Measurements from ENCODE around the gene SBF1. TPM values are rescaled to one million over a fixed set of nuclear protein-coding genes. Genes with fewer than 3 reads are reported as not detected.
"Not testable (repeated sequence)": the region's sequence is repeated elsewhere in the genome, so short reads cannot be mapped to it uniquely, and the experiment has no call there.

SBF1 gene
- total RNA-seq, 1 experiment from 2014 or later, result 66.1 TPM

DNA sequence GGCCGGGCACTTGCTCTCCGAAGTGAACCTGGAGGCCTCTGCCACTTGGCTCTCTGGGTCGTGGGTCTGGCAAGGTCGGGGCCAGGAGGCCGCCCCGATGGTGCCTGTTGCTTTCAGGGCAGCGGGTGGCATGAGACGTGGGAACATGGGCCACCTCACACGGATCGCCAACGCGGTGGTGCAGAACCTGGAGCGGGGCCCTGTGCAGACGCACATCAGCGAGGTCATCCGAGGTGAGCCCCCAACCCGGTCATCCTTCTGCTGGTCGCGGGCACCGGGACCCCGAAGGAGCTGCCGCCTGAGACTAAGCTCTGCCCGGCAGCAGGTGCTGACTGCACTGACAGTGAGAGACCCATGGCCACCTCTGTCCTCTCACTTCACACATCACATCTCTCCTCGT, 40.0 kb downstream of the SBF1 start:
- no peak for DNase-seq
- Histone ChIP-seq H3K27me3 (no peaks in the 10 kb centered on the region), H3K9me3 (no peaks in the 10 kb centered on the region), H3K4me3 (no peak overlapping the region), H3K36me3 (peaks cover 25% of the 10 kb centered on the region)

DNA sequence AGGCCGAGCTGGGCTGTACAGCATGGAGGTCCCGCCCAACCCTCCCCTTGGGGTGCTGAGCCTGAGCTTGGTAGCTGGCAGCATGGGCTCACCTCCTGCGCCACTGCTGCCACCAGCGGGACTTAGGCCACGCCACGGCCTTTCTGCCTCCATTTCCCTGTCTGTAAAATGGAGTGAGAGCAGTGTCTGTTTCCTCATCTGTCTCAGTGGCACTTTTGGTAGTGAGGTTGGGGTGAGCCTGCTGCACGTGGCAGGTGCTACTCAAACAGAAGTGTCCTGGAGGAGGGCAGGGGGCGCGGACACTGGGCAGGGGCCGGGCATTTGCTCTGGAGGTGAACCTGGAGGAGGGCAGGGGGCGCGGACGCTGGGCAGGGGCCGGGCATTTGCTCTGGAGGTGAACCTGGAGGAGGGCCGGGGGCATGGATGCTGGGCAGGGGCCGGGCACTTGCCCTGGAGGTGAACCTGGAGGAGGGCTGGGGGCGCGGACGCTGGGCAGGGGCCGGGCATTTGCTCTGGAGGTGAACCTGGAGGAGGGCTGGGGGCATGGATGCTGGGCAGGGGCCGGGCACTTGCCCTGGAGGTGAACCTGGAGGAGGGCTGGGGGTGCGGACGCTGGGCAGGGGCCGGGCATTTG, 41.8 kb downstream of the SBF1 start:
- not testable (repeated sequence) for DNase-seq, H3K27me3 ChIP-seq, H3K4me3 ChIP-seq, H3K9me3 ChIP-seq
- peaks cover 36% of the 10 kb centered on the region for H3K36me3 ChIP-seq

DNA sequence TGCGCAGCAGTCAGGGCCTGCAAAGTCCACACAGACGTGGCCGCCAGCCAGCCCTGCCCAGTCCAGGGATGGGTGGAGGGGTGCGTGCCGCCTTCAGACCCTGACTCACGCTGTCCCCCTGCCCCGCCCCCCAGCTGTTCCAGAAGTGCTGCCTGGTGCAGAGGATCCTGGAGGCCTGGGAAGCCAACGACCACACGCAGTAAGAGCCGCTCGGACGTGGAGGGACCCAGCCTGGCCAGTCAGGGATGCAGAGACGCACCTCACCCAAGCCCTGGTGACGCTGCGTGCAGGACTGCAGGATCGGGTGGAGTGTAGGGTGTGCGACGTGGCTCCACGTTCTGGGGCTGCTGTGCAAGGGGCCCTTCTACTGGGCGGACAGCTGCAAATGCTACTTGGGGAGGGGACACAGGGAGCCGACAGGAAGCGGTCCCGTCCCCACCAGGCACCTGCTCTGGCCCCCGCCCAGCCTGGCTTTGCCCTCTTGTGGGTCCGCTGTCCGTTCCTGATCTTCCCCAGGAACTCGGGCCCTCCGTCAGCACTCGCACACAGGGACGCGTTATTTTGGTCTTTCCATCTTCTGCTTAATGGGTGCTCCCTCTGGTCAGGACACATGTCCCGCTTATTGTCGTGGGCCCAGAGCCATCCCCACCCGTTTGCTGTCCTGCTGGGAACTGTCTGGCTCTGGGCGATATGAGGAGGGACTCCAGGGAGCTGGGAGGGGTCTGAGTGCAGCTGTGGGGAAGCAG, 42.5 kb downstream of the SBF1 start:
- Histone ChIP-seq H3K36me3 (peaks cover 43% of the 10 kb centered on the region), H3K27me3 (no peaks in the 10 kb centered on the region), H3K4me3 (no peak overlapping the region), H3K9me3 (no peaks in the 10 kb centered on the region)
- DNase-seq, result no peak

DNA sequence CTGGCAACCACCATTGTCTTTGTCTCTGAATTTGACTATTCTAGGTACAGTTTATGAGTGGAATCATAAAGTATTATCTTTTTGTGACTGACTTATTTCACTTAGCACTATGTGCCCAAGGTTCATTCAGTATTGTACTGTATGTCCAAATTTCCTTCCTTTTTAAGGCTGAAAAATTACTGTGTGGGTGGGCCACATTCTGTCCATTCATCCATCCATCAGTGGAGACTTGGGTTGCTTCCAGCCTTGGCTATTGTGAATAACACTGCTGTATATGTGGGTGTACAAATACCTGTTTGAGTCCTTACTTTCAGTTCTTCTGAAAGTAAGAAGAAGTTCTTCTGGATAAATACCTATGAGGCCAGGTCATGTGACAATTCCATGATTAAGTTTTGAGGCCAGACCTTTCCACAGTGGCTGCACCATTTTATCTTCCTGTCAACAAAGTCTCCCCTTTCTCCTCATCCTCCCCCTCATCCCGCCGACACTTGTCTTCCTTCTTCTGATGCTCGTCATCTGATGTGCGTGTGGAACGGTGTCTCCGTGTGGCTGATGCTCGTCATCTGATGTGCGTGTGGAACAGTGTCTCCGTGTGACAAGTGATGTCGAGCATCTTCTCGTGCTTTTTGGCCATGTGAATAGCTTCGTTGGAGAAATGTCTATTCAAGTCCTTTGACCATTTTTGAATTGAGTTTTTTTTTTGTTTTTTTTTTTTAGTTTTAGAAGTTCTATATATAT, 49.5 kb downstream of the SBF1 start:
- Histone ChIP-seq H3K9me3 (no peaks in the 10 kb centered on the region), H3K27me3 (no peaks in the 10 kb centered on the region), H3K4me3 (no peak overlapping the region), H3K36me3 (peaks cover 54% of the 10 kb centered on the region)
- no peak for DNase-seq

DNA sequence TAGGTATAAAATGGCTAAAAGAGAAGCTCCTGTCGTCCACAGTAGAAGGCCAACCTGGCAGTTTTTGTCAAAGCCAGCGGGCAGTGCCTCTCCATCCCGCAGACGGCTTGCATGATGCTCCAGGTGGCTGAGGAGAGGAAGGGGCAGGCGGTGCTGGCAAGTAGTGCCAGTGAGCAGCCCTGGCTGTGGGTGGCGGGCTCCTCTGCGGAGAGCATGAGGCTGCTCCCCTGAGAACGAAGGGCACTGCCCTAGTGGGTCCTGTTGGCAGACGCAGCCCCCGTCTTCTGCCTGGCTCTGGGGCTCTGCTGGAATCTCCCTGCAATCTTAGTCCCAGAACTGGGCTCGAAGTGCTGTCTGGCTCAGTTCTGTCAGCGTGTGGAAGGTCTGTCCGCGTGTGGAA, 50.9 kb downstream of the SBF1 start:
- Histone ChIP-seq H3K4me3 (no peak overlapping the region), H3K27me3 (no peaks in the 10 kb centered on the region), H3K36me3 (peaks cover 52% of the 10 kb centered on the region), H3K9me3 (no peaks in the 10 kb centered on the region)
- no peak for DNase-seq

DNA sequence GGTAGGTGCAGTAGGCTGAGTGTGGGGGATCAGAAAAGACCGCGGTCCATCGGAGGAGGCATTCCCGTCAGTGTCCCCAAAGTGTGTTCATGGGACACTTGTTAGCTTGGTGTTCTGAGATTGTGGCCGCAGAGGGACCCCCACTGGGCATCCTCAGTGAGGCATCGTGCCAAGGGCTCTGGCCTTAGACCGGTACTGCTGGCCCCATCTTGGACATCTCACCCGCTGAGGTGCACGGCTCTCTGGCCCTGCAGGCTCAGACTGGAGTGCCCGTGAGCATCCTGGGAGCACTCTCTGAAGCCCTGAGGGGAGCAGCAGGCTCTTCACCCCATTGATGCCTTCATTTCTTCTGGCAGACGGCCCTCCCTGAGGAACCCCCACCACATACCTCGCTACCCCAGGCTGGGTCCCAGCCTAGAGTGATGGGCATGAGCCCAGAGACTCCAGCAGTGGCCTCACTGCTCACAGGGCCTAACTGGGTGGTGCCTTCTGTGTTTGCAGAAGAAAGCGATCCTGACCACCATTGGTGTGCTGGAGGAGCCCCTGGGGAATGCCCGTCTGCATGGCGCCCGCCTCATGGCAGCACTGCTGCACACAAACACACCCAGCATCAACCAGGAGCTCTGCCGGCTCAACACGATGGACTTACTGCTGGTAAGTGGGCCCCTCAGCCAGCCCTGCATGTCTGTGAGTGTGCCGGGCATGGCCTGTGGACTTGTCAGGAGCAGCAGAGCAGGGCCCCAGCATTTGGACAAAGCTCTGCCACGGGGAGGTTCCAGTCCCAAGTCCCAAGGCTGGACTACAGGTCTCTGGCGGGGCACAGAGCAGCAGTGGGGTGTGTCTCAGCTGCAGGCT, 51.6 kb downstream of the SBF1 start:
- H3K27me3 ChIP-seq, result no peaks in the 10 kb centered on the region
- peaks cover 50% of the 10 kb centered on the region for H3K36me3 ChIP-seq
- DNase-seq, result no peak
- no peak overlapping the region for H3K4me3 ChIP-seq
- no peaks in the 10 kb centered on the region for H3K9me3 ChIP-seq

DNA sequence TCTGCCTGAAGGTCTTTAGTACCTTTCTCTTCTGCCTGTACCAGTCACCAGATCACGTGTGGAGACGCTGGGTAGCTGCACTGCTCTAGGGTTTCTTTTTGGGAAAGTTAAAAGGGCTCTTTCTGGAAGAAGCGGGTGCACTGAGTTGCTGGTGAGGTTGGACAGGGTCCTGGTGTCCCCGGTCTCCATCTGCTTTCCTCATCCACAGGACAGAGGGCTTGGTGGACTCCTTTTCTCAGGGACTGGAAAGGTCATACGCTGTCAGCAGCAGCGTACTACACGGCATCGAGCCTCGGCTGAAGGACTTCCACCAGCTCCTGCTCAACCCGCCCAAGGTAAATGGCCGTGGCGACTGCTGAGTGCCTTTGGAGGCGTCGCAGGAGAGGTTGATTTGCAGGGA, 52.8 kb downstream of the SBF1 start:
- peaks cover 49% of the 10 kb centered on the region for H3K36me3 ChIP-seq
- no peaks in the 10 kb centered on the region for H3K9me3 ChIP-seq
- no peaks in the 10 kb centered on the region for H3K27me3 ChIP-seq
- H3K4me3 ChIP-seq, result no peak overlapping the region
- no peak for DNase-seq

DNA sequence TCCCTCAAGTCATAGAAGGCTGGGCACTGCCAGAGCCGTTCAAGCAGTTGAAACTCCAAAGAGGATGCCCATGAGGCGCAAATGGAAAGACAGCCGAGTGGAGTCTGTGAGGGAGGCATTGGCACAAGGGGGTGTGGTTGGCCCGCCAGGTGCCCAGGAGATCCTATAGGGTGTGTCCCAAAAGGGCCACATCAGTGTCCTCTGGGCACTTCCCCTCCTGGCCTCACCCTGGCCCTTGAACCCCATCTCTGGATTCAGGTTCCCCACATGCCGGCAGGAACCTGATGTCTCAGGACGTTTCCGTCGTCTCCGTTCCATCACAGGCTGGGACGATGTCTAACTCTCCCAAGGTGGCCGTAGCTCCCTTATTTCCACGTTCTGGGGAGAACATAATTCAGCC, 54.3 kb downstream of the SBF1 start:
- H3K9me3 ChIP-seq, result no peaks in the 10 kb centered on the region
- H3K36me3 ChIP-seq, result peaks cover 54% of the 10 kb centered on the region
- no peak for DNase-seq
- no peak overlapping the region for H3K4me3 ChIP-seq
- no peaks in the 10 kb centered on the region for H3K27me3 ChIP-seq

DNA sequence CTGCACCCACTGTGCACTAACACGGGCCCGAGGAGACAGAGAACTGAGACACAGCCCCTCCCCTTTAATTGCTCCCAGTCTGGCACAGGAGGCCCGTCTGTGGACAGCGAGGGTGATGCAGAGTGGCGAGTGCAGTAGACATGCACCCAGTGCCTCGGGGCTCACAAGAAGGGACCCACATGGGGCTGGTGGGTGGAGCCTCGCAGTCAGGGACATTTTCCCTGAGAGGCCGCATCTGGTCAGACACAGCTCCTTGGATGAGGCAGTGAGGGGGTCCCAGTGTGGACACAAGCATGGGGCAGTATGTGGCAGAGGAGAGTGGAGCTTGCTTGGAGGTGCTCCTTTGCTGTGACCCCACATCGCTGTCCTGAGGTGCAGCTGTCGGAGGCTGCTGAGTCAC, 54.8 kb downstream of the SBF1 start:
- H3K4me3 ChIP-seq, result no peak overlapping the region
- H3K27me3 ChIP-seq, result no peaks in the 10 kb centered on the region
- no peaks in the 10 kb centered on the region for H3K9me3 ChIP-seq
- peaks cover 59% of the 10 kb centered on the region for H3K36me3 ChIP-seq
- no peak for DNase-seq

DNA sequence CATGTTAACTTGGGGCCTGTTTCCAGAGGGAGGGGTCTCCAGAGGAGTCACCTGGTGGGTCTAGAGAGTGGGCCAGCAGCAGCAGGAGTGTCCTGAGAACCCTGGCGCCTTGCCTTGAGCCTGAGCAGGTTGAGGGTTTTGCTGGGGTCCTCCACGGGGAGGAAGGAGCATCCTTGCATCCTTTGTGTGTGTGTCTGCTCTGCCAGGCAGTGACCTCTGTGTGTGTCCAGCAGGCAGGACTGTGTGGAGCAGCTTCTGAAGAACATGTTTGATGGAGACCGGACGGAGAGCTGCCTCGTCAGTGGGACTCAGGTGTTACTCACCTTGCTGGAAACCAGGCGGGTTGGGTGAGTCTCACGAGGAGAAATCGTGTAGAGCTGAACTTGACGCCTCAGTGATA, 55.7 kb downstream of the SBF1 start:
- H3K36me3 ChIP-seq, result peaks cover 64% of the 10 kb centered on the region

DNA sequence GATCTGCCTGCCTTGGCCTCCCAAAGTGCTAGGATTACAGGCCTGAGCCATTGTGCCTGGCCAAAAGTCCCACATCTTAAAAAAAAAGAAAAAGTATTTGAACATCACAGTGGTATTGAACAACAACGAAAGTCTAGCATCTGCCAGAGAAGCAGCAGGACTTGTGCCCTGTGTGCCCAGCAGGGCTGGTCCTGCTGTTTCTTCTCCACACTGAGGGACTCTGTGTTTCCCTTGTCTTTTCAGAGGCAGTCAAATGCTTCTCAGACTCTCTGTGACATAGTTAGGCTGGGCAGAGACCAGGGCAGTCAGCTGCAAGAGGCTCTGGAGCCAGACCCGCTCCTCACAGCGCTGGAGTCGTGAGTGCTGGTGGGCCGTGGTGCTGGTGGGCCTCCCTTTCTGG, 56.2 kb downstream of the SBF1 start:
- Histone ChIP-seq H3K4me3 (no peak overlapping the region), H3K27me3 (no peaks in the 10 kb centered on the region), H3K9me3 (no peaks in the 10 kb centered on the region), H3K36me3 (peaks cover 68% of the 10 kb centered on the region)
- no peak for DNase-seq

More for the DNA sequence above, 55.7 kb downstream of the SBF1 start:
- no peaks in the 10 kb centered on the region for H3K27me3 ChIP-seq
- no peak for DNase-seq
- H3K4me3 ChIP-seq, result no peak overlapping the region
- H3K9me3 ChIP-seq, result no peaks in the 10 kb centered on the region

DNA sequence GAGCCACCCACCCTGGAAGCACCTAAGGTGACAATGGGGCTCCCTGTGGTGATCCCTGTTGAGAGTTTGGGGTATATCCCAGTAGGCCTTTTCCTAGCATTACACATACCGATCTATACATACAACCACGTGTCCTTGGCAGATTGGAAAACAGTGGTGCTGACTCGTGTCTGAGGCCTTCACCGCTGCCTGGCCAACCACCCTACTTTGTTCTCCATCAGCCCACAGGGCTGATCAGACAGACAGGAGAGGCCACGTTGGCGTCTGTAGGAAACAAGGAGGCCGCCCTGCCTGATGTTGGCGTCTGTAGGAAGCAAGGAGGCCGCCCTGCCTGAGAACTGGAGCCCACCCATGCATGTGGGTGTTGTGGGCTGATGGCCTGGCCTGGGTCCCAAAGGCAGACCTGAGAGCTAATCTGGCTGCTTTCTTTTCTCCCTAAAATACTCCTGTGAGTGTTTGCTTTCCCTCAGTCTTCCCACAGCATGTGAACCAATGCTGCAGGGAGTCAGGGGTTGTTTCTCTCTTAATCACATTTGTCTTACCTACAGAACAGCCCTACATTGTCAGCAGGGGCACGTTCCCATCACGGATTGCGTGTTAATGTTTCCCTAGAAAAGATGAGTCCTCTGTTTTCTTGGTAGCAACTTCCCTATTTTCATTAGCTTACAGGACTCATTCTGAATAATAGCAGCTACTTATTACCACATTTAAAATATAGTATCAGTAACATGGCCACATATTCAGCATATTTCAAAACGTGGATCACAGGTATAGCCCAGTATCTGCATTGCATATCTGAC, 57.2 kb downstream of the SBF1 start:
- Histone ChIP-seq H3K9me3 (no peaks in the 10 kb centered on the region), H3K27me3 (no peaks in the 10 kb centered on the region), H3K36me3 (peaks cover 65% of the 10 kb centered on the region), H3K4me3 (no peak overlapping the region)
- DNase-seq, result no peak

DNA sequence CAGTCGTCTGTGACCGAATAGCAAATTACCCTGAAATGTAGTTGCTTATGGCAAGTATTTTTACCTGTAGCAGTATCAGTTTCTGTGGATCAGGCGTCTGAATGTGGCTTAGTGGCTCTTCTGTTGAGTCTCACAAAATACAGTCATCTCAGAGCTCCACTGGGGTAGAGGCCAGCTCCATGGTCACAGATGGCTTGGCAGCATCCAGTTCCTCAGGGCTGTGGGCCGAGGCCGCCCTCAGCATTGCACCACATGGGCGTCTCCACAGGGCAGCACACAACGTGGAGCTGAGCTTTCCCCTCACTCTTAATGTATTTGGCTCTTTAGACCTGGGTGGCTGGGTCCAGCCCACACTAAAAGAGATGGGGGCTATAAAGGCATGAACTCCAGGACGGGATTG, 57.8 kb downstream of the SBF1 start:
- Histone ChIP-seq H3K36me3 (peaks cover 59% of the 10 kb centered on the region), H3K9me3 (no peaks in the 10 kb centered on the region), H3K4me3 (no peak overlapping the region), H3K27me3 (no peaks in the 10 kb centered on the region)
- DNase-seq, result no peak

DNA sequence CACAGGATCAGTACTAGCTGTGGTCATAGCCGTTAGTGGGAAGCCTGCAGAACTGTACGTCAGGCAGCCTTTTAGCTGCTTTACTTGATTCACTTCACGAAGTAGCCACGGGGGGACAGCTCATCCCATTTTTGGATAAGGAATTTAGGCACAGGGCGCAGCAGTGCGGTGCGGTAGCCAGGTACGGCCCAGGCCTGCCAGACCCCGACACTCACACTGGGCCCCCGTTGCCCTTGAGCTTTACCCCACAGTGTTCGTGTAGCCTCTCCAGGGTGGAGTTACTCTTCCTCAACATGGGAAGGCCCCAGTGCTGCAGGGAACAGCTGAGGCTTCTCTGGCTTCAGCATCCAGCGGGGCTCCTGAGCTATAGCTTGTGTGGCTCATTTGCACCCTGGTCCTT, 59.4 kb downstream of the SBF1 start:
- H3K36me3 ChIP-seq, result peaks cover 53% of the 10 kb centered on the region
- H3K4me3 ChIP-seq, result no peak overlapping the region
- H3K9me3 ChIP-seq, result no peaks in the 10 kb centered on the region

DNA sequence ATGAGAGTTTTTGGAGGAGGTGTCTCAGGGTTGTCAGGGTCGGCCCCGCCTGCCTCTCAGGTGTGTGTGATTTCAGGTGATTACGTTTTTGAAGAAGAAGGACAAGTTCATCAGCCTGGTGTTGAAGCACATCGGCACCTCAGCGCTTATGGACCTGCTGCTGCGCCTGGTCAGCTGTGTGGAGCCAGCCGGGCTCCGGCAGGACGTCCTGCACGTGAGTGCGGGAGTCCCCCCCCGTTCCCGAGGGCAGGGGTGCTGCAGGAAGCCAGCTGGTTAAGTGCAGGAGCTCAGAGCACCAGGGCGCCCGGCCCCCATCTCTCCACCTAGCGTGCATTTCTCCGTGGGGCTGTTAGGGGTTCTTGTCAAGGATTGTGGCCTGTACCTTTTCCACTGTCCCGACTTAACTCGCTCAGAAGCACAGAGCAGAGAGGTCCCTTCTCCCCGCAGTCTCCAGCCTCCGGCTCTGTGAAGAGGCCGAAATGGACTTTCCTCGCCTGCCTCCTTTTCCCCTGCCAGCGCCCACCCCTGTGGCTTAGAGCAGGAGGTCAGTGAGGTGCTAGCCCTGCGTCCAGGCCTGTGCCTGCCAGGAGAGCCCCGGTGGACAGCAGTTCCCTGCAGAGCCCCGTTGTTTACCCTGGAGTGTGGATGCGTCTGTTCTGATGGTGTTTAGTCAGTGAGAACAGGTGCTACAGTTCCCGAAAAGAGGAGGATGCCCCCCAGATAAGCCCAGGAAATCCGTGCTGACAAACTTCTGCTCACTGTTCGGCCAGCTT, 60.2 kb downstream of the SBF1 start:
- Histone ChIP-seq H3K9me3 (no peaks in the 10 kb centered on the region), H3K36me3 (peaks cover 48% of the 10 kb centered on the region), H3K4me3 (no peak overlapping the region), H3K27me3 (no peaks in the 10 kb centered on the region)
- DNase-seq, result no peak

More for the DNA sequence above, 59.4 kb downstream of the SBF1 start:
- no peak for DNase-seq
- no peaks in the 10 kb centered on the region for H3K27me3 ChIP-seq

All from MG63 (cell line).